ENCODE results near the gene OSBPL5. TPM values are rescaled to one million over a fixed set of nuclear protein-coding genes. Genes with fewer than 3 reads are reported as not detected.

OSBPL5 gene
- total RNA-seq, 1 experiment from 2014 or later = 51.4 TPM

DNA sequence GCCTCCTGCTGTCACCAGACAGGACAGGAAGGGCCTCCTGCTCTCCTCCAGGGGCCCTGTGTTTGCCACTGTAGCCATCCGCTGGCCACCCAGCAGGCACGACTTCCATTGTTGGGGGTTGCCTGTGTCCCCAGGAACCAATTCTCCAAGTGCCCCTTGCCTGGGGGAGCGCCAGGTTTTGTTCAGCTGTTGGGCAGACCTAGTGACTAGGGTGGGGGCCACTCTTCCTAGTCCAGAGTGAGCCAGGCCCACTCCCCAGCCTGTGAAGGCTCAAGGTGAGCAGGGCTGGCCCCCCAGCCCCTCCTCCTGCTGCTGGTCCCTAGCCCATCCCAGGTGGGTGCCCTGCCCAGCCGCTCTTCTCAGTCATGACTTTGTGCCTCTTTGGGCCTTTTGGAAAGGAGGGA, 30.9 kb downstream of the OSBPL5 start:
- no peaks in the 10 kb centered on the region for H4K20me1 ChIP-seq (ENCODE audit: low read length)

DNA sequence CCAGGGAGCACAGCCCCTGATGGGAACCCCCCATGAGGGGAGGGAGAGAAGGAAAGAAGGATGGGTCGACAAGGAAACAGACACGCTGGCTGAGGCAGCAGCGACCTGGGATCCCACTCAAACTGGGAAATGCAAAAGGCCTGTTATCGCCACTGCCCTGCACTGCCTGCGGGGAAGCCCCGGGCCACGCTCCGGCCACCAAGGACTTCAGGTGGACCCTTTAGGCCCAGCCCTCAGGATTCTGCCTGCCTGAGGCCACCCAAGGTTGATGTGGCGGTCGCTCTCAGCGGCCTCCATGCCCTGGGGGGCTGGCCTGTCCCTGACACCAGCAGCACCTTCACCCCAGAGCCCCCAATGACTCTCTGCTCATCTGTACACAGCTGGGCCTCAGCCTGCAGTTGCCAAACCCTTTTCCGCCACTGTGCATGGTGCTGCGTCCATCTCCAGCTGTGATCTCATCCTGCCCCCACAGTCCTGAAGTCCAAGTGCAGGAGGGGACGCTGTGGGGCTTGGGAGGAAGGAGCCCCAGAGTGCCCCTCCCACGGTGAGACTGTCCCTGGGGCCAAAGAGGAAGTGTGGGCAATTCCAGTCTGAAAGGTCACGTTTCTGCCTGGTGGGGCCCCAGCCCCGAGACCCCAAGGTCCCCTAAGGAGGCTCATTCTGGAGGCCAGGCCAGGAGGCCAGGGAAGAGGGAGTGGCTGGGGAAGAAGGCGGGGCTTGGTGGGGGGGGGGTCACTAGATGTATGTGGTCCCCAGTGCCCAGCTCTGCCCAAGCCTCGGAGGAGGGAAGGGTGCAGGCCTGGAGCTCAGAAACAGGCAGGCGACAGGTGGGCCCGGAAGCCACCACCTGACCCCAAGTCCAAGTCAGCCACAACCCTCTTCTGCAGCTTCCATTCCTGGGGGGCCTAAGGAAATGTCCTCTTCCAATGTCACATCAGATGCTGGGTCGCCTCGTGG, 31.6 kb downstream of the OSBPL5 start:
- ChIA-PET POLR2A (ENCODE audit: unreplicated experiment) (no interaction called here), CTCF (no interaction called here)
- Histone ChIP-seq H3K9me2 (replicated peaks; ENCODE audit: low read length) (no peaks in the 10 kb centered on the region), H3K9me3 (ENCODE audit: low read length) (no peaks in the 10 kb centered on the region), H3K4me1 (ENCODE audit: insufficient read depth, low read length) (no peaks in the 10 kb centered on the region), H2AFZ (ENCODE audit: low read length) (no peak overlapping the region), H3K79me2 (ENCODE audit: low read length) (no peaks in the 10 kb centered on the region), H3K4me3 (ENCODE audit: low read length) (no peak overlapping the region), H4K20me1 (ENCODE audit: low read length) (no peaks in the 10 kb centered on the region), H3K9ac (ENCODE audit: low read length) (no peak overlapping the region), H3F3A (ENCODE audit: low read length, unreplicated experiment) (no peaks in the 10 kb centered on the region), H3K36me3 (ENCODE audit: low read depth, low read length) (no peaks in the 10 kb centered on the region), H3K4me2 (ENCODE audit: low read length) (no peak overlapping the region), H3K27me3 (ENCODE audit: low read length) (no peaks in the 10 kb centered on the region), H3K27ac (ENCODE audit: low read length) (no peak overlapping the region)
- TF ChIP-seq EZH2phosphoT487 (IDR thresholded peaks at IDR 0.05; ENCODE audit: borderline replicate concordance, low read length) (no peak), EZH2 (IDR thresholded peaks at IDR 0.05; ENCODE audit: low read length, unreplicated experiment) (no peak), CTCF (conservative IDR thresholded peaks at IDR 0.05; ENCODE audit: low read depth, low read length) (no peak)
- no peak for ATAC-seq
- intact Hi-C loops (cut with micrococcal nuclease) = no loop called here
- no TSS peak for BruUV-seq (replicated peaks)
- no peak for DNase-seq

More for the DNA sequence above, 30.9 kb downstream of the OSBPL5 start:
- Histone ChIP-seq H3K27ac (ENCODE audit: low read length) (no peak overlapping the region), H3K9ac (ENCODE audit: low read length) (no peak overlapping the region), H2AFZ (ENCODE audit: low read length) (no peak overlapping the region), H3K4me2 (ENCODE audit: low read length) (no peak overlapping the region), H3K36me3 (ENCODE audit: low read depth, low read length) (no peaks in the 10 kb centered on the region), H3K79me2 (ENCODE audit: low read length) (no peaks in the 10 kb centered on the region), H3K9me3 (ENCODE audit: low read length) (no peaks in the 10 kb centered on the region), H3F3A (ENCODE audit: low read length, unreplicated experiment) (no peaks in the 10 kb centered on the region), H3K4me3 (ENCODE audit: low read length) (no peak overlapping the region), H3K27me3 (ENCODE audit: low read length) (no peaks in the 10 kb centered on the region), H3K4me1 (ENCODE audit: insufficient read depth, low read length) (no peaks in the 10 kb centered on the region), H3K9me2 (replicated peaks; ENCODE audit: low read length) (no peaks in the 10 kb centered on the region)
- intact Hi-C loops (cut with micrococcal nuclease) = no loop called here
- DNase-seq (no peak), ATAC-seq (no peak)
- ChIA-PET POLR2A (ENCODE audit: unreplicated experiment) (no interaction called here), CTCF (no interaction called here)
- no TSS peak for BruUV-seq (replicated peaks)
- no peak for TF ChIP-seq CTCF (conservative IDR thresholded peaks at IDR 0.05; ENCODE audit: low read depth, low read length)
- no peak for TF ChIP-seq EZH2 (IDR thresholded peaks at IDR 0.05; ENCODE audit: low read length, unreplicated experiment)
- TF ChIP-seq EZH2phosphoT487 (IDR thresholded peaks at IDR 0.05; ENCODE audit: borderline replicate concordance, low read length) = no peak

GRCh38 chr11:3132831-3133260, 32.3 kb downstream of the OSBPL5 start:
- no peaks in the 10 kb centered on the region for H3K9me2 ChIP-seq (replicated peaks; ENCODE audit: low read length)
- BruUV-seq (replicated peaks) = no TSS peak
- POLR2A ChIA-PET (ENCODE audit: unreplicated experiment) = no interaction called here
- TF ChIP-seq EZH2phosphoT487 (IDR thresholded peaks at IDR 0.05; ENCODE audit: borderline replicate concordance, low read length) (no peak), CTCF (conservative IDR thresholded peaks at IDR 0.05; ENCODE audit: low read depth, low read length) (no peak), EZH2 (IDR thresholded peaks at IDR 0.05; ENCODE audit: low read length, unreplicated experiment) (no peak)
- H3K36me3 ChIP-seq (ENCODE audit: low read depth, low read length) = no peaks in the 10 kb centered on the region
- ATAC-seq (no peak), DNase-seq (no peak)
- no peak overlapping the region for H3K9ac ChIP-seq (ENCODE audit: low read length)
- H3K9me3 ChIP-seq (ENCODE audit: low read length) = no peaks in the 10 kb centered on the region
- no peaks in the 10 kb centered on the region for H4K20me1 ChIP-seq (ENCODE audit: low read length)
- H3K4me3 ChIP-seq (ENCODE audit: low read length) = no peak overlapping the region
- no peaks in the 10 kb centered on the region for H3K79me2 ChIP-seq (ENCODE audit: low read length)
- no peaks in the 10 kb centered on the region for H3F3A ChIP-seq (ENCODE audit: low read length, unreplicated experiment)
- intact Hi-C loops (cut with micrococcal nuclease) = no loop called here
- no peak overlapping the region for H3K4me2 ChIP-seq (ENCODE audit: low read length)
- no peak overlapping the region for H3K27ac ChIP-seq (ENCODE audit: low read length)
- H2AFZ ChIP-seq (ENCODE audit: low read length) = no peak overlapping the region
- H3K4me1 ChIP-seq (ENCODE audit: insufficient read depth, low read length) = no peaks in the 10 kb centered on the region
- CTCF ChIA-PET = no interaction called here
- no peaks in the 10 kb centered on the region for H3K27me3 ChIP-seq (ENCODE audit: low read length)
